ENCODE results near the gene AKAP3. TPM values are rescaled to one million over a fixed set of nuclear protein-coding genes. Genes with fewer than 3 reads are reported as not detected.

Gene AKAP3
- total and polyA plus RNA-seq, 4 donors: 0.57 to 2.4 (median 1.1) TPM

DNA sequence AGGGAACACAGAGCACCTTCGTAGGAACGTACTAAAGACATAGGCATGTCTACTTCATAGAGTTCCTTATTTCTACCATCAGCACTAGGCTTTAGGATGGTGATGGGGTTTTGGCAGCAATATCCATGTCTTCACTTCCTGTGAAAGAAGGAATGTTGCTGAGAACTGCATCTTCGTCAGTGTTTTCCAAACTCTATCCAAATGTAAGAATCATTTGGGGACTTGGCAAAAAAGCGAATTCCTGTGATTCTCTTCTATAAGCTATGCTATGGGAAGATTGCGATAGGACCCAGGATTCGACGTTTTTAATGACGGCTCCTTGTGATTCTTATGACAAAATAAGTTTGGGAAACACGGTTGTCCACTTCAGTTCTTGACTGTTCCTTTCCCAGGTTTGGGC is 39.8 kb downstream of the AKAP3 start:
- Histone ChIP-seq H3K9ac (ENCODE audit: insufficient read depth in 1 of 2, low read length in 2 of 2) (no peak overlapping the region), H3K36me3 (ENCODE audit: control insufficient read depth in 4 of 4, insufficient read depth in 4 of 4, low read length in 4 of 4) (peaks cover 12 to 18% (median 16%) of the 10 kb centered on the region in 4 donors), H3K4me3 (no peak overlapping the region), H3K4me1 (ENCODE audit: control insufficient read depth in 5 of 5, insufficient read depth in 5 of 5, low read length in 5 of 5) (peaks cover 0 to 8% (median 0%) of the 10 kb centered on the region in 5 donors), H3K27me3 (ENCODE audit: control insufficient read depth in 3 of 3, insufficient read depth in 3 of 3, low read length in 2 of 3) (no peaks in the 10 kb centered on the region), H3K27ac (ENCODE audit: low read depth in 1 of 2, low read length in 1 of 2) (no peak overlapping the region), H3K9me3 (ENCODE audit: control insufficient read depth in 4 of 4, insufficient read depth in 3 of 4, low read length in 3 of 4) (no peaks in the 10 kb centered on the region)
- 86 to 92% methylated on average over 9 of the region's 9 CpGs for WGBS, 2 donors
- ATAC-seq (ENCODE audit: insufficient read depth, low FRiP score) (no peak), DNase-seq (peak in 2 of 3 donors; percentile 11 to 34)
- no peak for TF ChIP-seq CTCF (IDR thresholded peaks at IDR 0.05; ENCODE audit: control extremely low read depth, extremely low read depth)

DNA sequence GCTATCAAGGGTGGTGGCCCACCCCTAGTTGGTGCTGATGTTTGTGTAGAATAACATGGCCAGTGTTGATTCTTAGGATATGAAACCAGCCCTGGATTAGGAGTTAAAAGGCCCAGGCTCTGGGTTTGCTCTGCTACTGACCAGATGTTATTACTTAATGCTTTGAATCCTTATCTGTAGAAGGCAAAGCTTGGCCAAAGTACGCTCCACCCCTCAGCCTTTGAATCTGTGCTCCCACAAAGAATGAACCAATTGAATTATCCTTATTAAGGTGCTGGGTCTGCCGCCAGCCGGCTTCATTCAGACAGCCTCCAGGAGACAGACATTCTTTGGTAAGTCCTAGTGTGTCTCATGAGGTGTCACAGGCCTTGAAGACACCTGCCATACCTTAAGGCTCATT is 41.8 kb downstream of the AKAP3 start:
- H3K36me3 ChIP-seq (ENCODE audit: control insufficient read depth in 4 of 4, insufficient read depth in 4 of 4, low read length in 4 of 4): peaks cover 0 to 9% (median 7%) of the 10 kb centered on the region in 4 donors
- H3K4me3 ChIP-seq: no peak overlapping the region
- H3K4me1 ChIP-seq (ENCODE audit: control insufficient read depth in 5 of 5, insufficient read depth in 5 of 5, low read length in 5 of 5): peaks cover 0 to 8% (median 0%) of the 10 kb centered on the region in 5 donors
- no peak overlapping the region for H3K9ac ChIP-seq (ENCODE audit: insufficient read depth in 1 of 2, low read length in 2 of 2)
- ATAC-seq (ENCODE audit: insufficient read depth, low FRiP score) (no peak), DNase-seq (no peak)
- no peak for TF ChIP-seq CTCF (IDR thresholded peaks at IDR 0.05; ENCODE audit: control extremely low read depth, extremely low read depth)
- peaks cover 0 to 9% (median 0%) of the 10 kb centered on the region in 3 donors for H3K27me3 ChIP-seq (ENCODE audit: control insufficient read depth in 3 of 3, insufficient read depth in 3 of 3, low read length in 2 of 3)
- 94 to 97% methylated on average over 3 of the region's 3 CpGs for WGBS, 2 donors
- no peak overlapping the region for H3K27ac ChIP-seq (ENCODE audit: low read depth in 1 of 2, low read length in 1 of 2)
- H3K9me3 ChIP-seq (ENCODE audit: control insufficient read depth in 4 of 4, insufficient read depth in 3 of 4, low read length in 3 of 4): no peaks in the 10 kb centered on the region

DNA sequence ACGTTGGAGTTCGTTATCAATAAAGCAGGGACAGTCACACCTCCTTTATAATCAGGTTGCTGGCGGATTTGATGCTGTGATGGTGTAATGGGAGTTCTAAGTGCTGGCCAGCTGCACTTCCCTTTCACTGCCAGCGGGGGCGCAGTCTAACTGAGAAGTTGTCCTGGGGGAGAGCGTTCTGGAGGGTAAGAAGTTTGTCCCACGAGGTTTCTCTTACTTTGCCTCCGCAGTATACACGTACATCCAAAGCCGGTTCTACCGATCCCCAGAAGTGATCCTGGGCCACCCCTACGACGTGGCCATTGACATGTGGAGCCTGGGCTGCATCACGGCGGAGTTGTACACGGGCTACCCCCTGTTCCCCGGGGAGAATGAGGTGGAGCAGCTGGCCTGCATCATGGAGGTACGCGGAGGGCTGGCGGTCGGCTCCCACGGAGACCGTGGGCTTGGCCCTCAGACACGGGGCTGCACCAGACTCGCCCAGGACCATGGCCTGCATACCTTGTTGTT is 44.1 kb downstream of the AKAP3 start:
- H3K36me3 ChIP-seq (ENCODE audit: control insufficient read depth in 4 of 4, insufficient read depth in 4 of 4, low read length in 4 of 4): peaks cover 0 to 4% (median 1%) of the 10 kb centered on the region in 4 donors
- peaks cover 0 to 9% (median 2%) of the 10 kb centered on the region in 3 donors for H3K27me3 ChIP-seq (ENCODE audit: control insufficient read depth in 3 of 3, insufficient read depth in 3 of 3, low read length in 2 of 3)
- peak overlapping the region; percentile 54 to 82 for H3K27ac ChIP-seq (ENCODE audit: low read depth in 1 of 2, low read length in 1 of 2)
- peak overlapping the region; percentile 84 for H3K4me3 ChIP-seq
- peak; percentile 87 for TF ChIP-seq CTCF (IDR thresholded peaks at IDR 0.05; ENCODE audit: control extremely low read depth, extremely low read depth)
- DNase-seq (peak; percentile 82 to 92 (median 89)), ATAC-seq (ENCODE audit: insufficient read depth, low FRiP score) (peak; percentile 98)
- 2% methylated on average over 25 of the region's 25 CpGs for WGBS, 2 donors
- no peaks in the 10 kb centered on the region for H3K9me3 ChIP-seq (ENCODE audit: control insufficient read depth in 4 of 4, insufficient read depth in 3 of 4, low read length in 3 of 4)
- H3K9ac ChIP-seq (ENCODE audit: insufficient read depth in 1 of 2, low read length in 2 of 2): peak overlapping the region in 1 of 2 donors; percentile 90
- H3K4me1 ChIP-seq (ENCODE audit: control insufficient read depth in 5 of 5, insufficient read depth in 5 of 5, low read length in 5 of 5): peaks cover 0 to 8% (median 0%) of the 10 kb centered on the region in 5 donors

DNA sequence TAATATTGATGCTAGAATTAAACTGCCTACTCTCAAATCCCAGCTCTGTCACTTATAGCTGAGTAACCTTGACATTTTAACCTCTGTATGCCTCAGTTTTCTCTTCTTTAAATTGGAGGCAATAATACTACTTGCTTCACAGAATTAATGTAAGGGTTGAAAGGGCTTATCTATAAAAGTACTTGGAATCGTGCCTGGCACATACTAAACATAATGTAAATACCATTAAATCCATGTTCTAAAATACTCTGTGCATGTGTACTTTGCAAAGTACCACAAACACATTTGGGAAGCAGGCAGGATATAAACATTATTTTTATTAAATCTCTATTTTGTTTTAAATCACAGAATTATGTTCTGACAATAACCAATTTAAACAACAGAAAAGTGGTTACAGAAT is 44.9 kb downstream of the AKAP3 start:
- DNase-seq (no peak), ATAC-seq (ENCODE audit: insufficient read depth, low FRiP score) (no peak)
- Histone ChIP-seq H3K4me1 (ENCODE audit: control insufficient read depth in 5 of 5, insufficient read depth in 5 of 5, low read length in 5 of 5) (peaks cover 0 to 8% (median 0%) of the 10 kb centered on the region in 5 donors), H3K27ac (ENCODE audit: low read depth in 1 of 2, low read length in 1 of 2) (no peak overlapping the region), H3K9me3 (ENCODE audit: control insufficient read depth in 4 of 4, insufficient read depth in 3 of 4, low read length in 3 of 4) (no peaks in the 10 kb centered on the region), H3K27me3 (ENCODE audit: control insufficient read depth in 3 of 3, insufficient read depth in 3 of 3, low read length in 2 of 3) (peaks cover 0 to 9% (median 2%) of the 10 kb centered on the region in 3 donors), H3K36me3 (ENCODE audit: control insufficient read depth in 4 of 4, insufficient read depth in 4 of 4, low read length in 4 of 4) (peaks cover 0 to 4% (median 1%) of the 10 kb centered on the region in 4 donors), H3K4me3 (no peak overlapping the region), H3K9ac (ENCODE audit: insufficient read depth in 1 of 2, low read length in 2 of 2) (no peak overlapping the region)
- TF ChIP-seq CTCF (IDR thresholded peaks at IDR 0.05; ENCODE audit: control extremely low read depth, extremely low read depth): no peak
- WGBS, 2 donors: 29 to 46% methylated on average over 1 of the region's 1 CpG
